GM23338 (cell line): ENCODE measurements around the gene CD48. TPM values are rescaled to one million over a fixed set of nuclear protein-coding genes. Genes with fewer than 3 reads are reported as not detected.
A peak's percentile ranks its signal among the peaks of the same experiment; 100 is the strongest.

Experiments used
- ATAC-seq: fragments of 200-7000 bp; cut with Tn5 transposase; 3 replicates; pipeline ENCODE4 v1.9.1; 2020
- DNase-seq: peaks from one replicate; pipeline ENCODE4 v3.0.0-alpha.2; 2015; ENCODE audit warnings: low spot score
- H2AFZ ChIP-seq: fragments of 200-600 bp; sonication (generic); 2 replicates; pipeline ENCODE4 v1.8.0; 2016; ENCODE audit warnings: antibody characterized with exemption, mild to moderate bottlenecking, moderate library complexity
- H3F3A ChIP-seq: fragments of 200-600 bp; sonication (generic); replicated peaks from 2 replicates; pipeline ENCODE4 v1.8.0; 2017; ENCODE audit warnings: antibody characterized with exemption, mixed run types, low read depth
- H3K27ac ChIP-seq: fragments of 200-600 bp; sonication (generic); 2 replicates; pipeline ENCODE4 v1.6.1; 2016; ENCODE audit warnings: low read depth
- H3K27me3 ChIP-seq: fragments of 200-600 bp; sonication (generic); 2 replicates; pipeline ENCODE4 v1.8.0; 2016; ENCODE audit warnings: mild to moderate bottlenecking, mixed run types, moderate library complexity; ENCODE audit not compliant: insufficient read depth
- H3K36me3 ChIP-seq: fragments of 200-600 bp; sonication (generic); 2 replicates; pipeline ENCODE4 v1.8.0; 2016; ENCODE audit warnings: mild to moderate bottlenecking; ENCODE audit not compliant: insufficient read depth
- H3K4me1 ChIP-seq: fragments of 200-600 bp; sonication (generic); 2 replicates; pipeline ENCODE4 v1.8.0; 2016; ENCODE audit warnings: mild to moderate bottlenecking, moderate library complexity; ENCODE audit not compliant: insufficient read depth
- H3K4me2 ChIP-seq: fragments of 200-600 bp; sonication (generic); 2 replicates; pipeline ENCODE4 v1.7.1; 2017; ENCODE audit warnings: mixed run types
- H3K4me3 ChIP-seq: fragments of 200-600 bp; sonication (generic); 2 replicates; pipeline ENCODE4 v1.6.1; 2016; ENCODE audit warnings: mixed run types
- H3K79me2 ChIP-seq: fragments of 200-600 bp; sonication (generic); replicated peaks from 2 replicates; pipeline ENCODE4 v1.8.0; 2017; ENCODE audit warnings: mild to moderate bottlenecking; ENCODE audit not compliant: insufficient read depth
- H3K9me2 ChIP-seq: fragments of 200-600 bp; sonication (generic); 2 replicates; pipeline ENCODE4 v1.8.0; 2017; ENCODE audit not compliant: insufficient read depth
- H4K20me1 ChIP-seq: fragments of 200-600 bp; sonication (generic); replicated peaks from 2 replicates; pipeline ENCODE4 v1.8.0; 2017; ENCODE audit warnings: mild to moderate bottlenecking; ENCODE audit not compliant: insufficient read depth
- H3K27ac Mint-ChIP-seq: 2 replicates; pipeline ENCODE4 v1.8.0; 2020; ENCODE audit warnings: inconsistent platforms, mild to moderate bottlenecking, moderate library complexity, mixed read lengths
- H3K27me3 Mint-ChIP-seq: 3 replicates; pipeline ENCODE4 v1.8.0; 2022; ENCODE audit warnings: low read depth, mild to moderate bottlenecking, moderate library complexity, mixed read lengths, inconsistent platforms; ENCODE audit not compliant: insufficient read depth, poor library complexity
- H3K36me3 Mint-ChIP-seq: 3 replicates; pipeline ENCODE4 v1.8.0; 2021; ENCODE audit warnings: low read depth, mild to moderate bottlenecking, inconsistent platforms, moderate library complexity, mixed read lengths
- H3K4me1 Mint-ChIP-seq: 3 replicates; pipeline ENCODE4 v1.8.0; 2020; ENCODE audit warnings: mild to moderate bottlenecking, inconsistent platforms, mixed read lengths
- H3K4me3 Mint-ChIP-seq: 3 replicates; pipeline ENCODE4 v1.8.0; 2021; ENCODE audit warnings: moderate library complexity, mild to moderate bottlenecking, inconsistent platforms, mixed read lengths
- H3K9me3 Mint-ChIP-seq: 3 replicates; pipeline ENCODE4 v1.8.0; 2020; ENCODE audit warnings: moderate library complexity, mild to moderate bottlenecking, inconsistent platforms, mixed read lengths
- CREB1 ChIP-seq: fragments of 250-450 bp; sonication (Bioruptor Pico); IDR thresholded peaks from 2 replicates; pipeline ENCODE4 v1.5.0; 2020; ENCODE audit warnings: low read depth, mild to moderate bottlenecking, moderate library complexity
- ETS1 ChIP-seq: IDR thresholded peaks from 2 replicates; pipeline ENCODE4 v1.6.1; 2016; ENCODE audit warnings: antibody characterized with exemption
- EZH2phosphoT487 ChIP-seq: fragments of 200-600 bp; sonication (generic); IDR thresholded peaks from one replicate; pipeline ENCODE4 v1.8.1; 2018; ENCODE audit warnings: antibody characterized with exemption; ENCODE audit not compliant: unreplicated experiment
- JUNB ChIP-seq: IDR thresholded peaks from one replicate; pipeline ENCODE4 v1.6.1; 2016; ENCODE audit warnings: antibody characterized with exemption; ENCODE audit not compliant: unreplicated experiment
- NANOG ChIP-seq: IDR thresholded peaks from 2 replicates; pipeline ENCODE4 v1.6.1; 2016; ENCODE audit warnings: antibody characterized with exemption, borderline replicate concordance
- polyA plus RNA-seq: library from polyadenylated mRNA; unstranded; fragments of >200 nt; fragmentation: Nextera tagmentation; extraction: Ambion mirVana; gene quantifications from 2 replicates; pipeline ENCODE4 v1.2.1, GENCODE V29; 2016
- total RNA-seq: library from RNA; depleted of rRNA; stranded (reverse); fragments of >200 nt; shearing (Covaris generic); gene quantifications from 2 replicates; pipeline ENCODE4 v1.2.3, GENCODE V29; 2014
- TF ChIP-seq, protein P1 (sequence below): fragments of 250-450 bp; sonication (Bioruptor Pico); IDR thresholded peaks from 2 replicates; pipeline ENCODE4 v1.5.0; 2020; ENCODE audit warnings: mild to moderate bottlenecking, moderate library complexity

CD48 gene
- total and polyA plus RNA-seq, 2 experiments from 2014 or later = 0.34 to 0.45 TPM

DNA sequence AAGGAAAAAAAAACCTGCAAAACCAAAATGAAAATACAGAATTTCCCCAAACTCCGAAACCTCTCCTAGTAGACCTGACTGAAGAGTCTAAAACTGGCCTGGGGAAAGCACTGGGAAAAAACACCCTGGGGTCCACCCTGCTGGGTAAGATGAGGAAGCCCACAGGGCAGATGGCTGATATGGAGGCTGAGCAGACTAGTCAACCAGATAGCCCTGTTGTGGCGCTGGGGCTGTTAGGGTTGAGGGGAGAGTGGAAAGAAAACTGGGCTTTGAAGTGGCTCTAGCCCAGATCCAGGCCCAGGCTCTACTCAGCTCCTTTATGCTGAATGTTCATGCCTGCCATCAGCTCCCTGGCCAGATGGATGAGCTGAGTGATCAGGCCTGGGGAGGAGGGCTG lies 58.0 kb downstream of the CD48 start (continued):
- TF ChIP-seq, protein P1, sequence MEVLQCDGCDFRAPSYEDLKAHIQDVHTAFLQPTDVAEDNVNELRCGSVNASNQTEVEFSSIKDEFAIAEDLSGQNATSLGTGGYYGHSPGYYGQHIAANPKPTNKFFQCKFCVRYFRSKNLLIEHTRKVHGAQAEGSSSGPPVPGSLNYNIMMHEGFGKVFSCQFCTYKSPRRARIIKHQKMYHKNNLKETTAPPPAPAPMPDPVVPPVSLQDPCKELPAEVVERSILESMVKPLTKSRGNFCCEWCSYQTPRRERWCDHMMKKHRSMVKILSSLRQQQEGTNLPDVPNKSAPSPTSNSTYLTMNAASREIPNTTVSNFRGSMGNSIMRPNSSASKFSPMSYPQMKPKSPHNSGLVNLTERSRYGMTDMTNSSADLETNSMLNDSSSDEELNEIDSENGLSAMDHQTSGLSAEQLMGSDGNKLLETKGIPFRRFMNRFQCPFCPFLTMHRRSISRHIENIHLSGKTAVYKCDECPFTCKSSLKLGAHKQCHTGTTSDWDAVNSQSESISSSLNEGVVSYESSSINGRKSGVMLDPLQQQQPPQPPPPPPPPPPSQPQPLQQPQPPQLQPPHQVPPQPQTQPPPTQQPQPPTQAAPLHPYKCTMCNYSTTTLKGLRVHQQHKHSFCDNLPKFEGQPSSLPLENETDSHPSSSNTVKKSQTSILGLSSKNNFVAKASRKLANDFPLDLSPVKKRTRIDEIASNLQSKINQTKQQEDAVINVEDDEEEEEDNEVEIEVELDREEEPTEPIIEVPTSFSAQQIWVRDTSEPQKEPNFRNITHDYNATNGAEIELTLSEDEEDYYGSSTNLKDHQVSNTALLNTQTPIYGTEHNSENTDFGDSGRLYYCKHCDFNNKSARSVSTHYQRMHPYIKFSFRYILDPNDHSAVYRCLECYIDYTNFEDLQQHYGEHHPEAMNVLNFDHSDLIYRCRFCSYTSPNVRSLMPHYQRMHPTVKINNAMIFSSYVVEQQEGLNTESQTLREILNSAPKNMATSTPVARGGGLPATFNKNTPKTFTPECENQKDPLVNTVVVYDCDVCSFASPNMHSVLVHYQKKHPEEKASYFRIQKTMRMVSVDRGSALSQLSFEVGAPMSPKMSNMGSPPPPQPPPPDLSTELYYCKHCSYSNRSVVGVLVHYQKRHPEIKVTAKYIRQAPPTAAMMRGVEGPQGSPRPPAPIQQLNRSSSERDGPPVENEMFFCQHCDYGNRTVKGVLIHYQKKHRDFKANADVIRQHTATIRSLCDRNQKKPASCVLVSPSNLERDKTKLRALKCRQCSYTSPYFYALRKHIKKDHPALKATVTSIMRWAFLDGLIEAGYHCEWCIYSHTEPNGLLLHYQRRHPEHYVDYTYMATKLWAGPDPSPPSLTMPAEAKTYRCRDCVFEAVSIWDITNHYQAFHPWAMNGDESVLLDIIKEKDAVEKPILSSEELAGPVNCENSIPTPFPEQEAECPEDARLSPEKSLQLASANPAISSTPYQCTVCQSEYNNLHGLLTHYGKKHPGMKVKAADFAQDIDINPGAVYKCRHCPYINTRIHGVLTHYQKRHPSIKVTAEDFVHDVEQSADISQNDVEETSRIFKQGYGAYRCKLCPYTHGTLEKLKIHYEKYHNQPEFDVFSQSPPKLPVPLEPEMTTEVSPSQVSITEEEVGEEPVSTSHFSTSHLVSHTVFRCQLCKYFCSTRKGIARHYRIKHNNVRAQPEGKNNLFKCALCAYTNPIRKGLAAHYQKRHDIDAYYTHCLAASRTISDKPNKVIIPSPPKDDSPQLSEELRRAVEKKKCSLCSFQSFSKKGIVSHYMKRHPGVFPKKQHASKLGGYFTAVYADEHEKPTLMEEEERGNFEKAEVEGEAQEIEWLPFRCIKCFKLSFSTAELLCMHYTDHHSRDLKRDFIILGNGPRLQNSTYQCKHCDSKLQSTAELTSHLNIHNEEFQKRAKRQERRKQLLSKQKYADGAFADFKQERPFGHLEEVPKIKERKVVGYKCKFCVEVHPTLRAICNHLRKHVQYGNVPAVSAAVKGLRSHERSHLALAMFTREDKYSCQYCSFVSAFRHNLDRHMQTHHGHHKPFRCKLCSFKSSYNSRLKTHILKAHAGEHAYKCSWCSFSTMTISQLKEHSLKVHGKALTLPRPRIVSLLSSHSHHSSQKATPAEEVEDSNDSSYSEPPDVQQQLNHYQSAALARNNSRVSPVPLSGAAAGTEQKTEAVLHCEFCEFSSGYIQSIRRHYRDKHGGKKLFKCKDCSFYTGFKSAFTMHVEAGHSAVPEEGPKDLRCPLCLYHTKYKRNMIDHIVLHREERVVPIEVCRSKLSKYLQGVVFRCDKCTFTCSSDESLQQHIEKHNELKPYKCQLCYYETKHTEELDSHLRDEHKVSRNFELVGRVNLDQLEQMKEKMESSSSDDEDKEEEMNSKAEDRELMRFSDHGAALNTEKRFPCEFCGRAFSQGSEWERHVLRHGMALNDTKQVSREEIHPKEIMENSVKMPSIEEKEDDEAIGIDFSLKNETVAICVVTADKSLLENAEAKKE = no peak
- no peak for TF ChIP-seq NANOG
- TF ChIP-seq CREB1 (CRISPR knock-in tag) = no peak

DNA sequence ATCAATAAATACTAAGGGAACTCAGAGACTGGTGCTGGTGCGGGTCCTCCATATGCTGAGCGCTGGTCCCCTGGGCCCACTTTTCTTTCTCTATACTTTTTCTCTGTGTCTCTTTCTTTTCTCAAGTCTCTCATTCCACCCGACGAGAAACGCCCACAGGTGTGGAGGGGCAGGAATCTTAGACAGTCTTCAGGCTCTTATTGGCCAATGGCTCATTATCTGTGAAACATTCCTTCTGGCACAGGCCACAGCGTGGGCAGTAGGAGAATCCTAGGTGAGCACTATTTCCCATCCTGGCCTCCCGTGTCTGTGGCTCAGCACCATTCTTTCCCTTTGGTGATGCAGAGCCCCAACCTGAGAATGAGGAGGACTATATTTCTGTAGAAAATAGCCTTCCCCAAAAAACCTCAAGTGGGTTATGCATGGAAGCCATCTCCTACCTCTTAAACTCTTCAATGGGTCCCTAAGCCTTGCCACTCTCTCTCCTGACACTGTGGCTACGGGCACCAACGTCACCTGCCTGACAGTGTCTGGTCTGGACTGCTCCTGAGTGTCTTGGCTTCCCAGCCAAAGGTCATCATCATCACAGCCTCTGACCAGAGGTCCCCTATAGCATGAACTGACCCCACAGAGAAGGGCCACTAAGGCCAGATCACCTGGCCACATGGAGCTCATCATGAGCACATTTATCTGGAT lies 58.5 kb downstream of the CD48 start:
- Mint-ChIP-seq H3K9me3 (no peaks in the 10 kb centered on the region), H3K27ac (peak overlapping the region; percentile 57; the same call in 1 of the 2 replicates), H3K36me3 (no peaks in the 10 kb centered on the region; the same call in 2 of the 3 replicates), H3K4me3 (no peak overlapping the region; the same call in 2 of the 3 replicates), H3K27me3 (peaks cover 6% of the 10 kb centered on the region), H3K4me1 (peaks cover 32% of the 10 kb centered on the region)
- Histone ChIP-seq H3K4me3 (no peak overlapping the region), H3K79me2 (no peaks in the 10 kb centered on the region), H3K27ac (peak overlapping the region; percentile 78), H2AFZ (no peak overlapping the region), H3K4me1 (peaks cover 25% of the 10 kb centered on the region), H4K20me1 (no peaks in the 10 kb centered on the region), H3K4me2 (peak overlapping the region; percentile 7), H3K36me3 (no peaks in the 10 kb centered on the region), H3K27me3 (no peaks in the 10 kb centered on the region), H3K9me2 (peaks cover 23% of the 10 kb centered on the region), H3F3A (peaks cover 3% of the 10 kb centered on the region; the same call in 1 of the 2 replicates)
- no peak for DNase-seq
- ATAC-seq = peak; percentile 43; the same call in 2 of the 3 replicates
- TF ChIP-seq ETS1 (no peak), NANOG (no peak), JUNB (no peak), EZH2phosphoT487 (no peak)
- TF ChIP-seq, protein P1 = no peak
